ENCODE measurements around the gene COL4A2. TPM values are rescaled to one million over a fixed set of nuclear protein-coding genes. Genes with fewer than 3 reads are reported as not detected.

COL4A2 gene
- polyA plus RNA-seq, 1 experiment: 886 TPM

DNA sequence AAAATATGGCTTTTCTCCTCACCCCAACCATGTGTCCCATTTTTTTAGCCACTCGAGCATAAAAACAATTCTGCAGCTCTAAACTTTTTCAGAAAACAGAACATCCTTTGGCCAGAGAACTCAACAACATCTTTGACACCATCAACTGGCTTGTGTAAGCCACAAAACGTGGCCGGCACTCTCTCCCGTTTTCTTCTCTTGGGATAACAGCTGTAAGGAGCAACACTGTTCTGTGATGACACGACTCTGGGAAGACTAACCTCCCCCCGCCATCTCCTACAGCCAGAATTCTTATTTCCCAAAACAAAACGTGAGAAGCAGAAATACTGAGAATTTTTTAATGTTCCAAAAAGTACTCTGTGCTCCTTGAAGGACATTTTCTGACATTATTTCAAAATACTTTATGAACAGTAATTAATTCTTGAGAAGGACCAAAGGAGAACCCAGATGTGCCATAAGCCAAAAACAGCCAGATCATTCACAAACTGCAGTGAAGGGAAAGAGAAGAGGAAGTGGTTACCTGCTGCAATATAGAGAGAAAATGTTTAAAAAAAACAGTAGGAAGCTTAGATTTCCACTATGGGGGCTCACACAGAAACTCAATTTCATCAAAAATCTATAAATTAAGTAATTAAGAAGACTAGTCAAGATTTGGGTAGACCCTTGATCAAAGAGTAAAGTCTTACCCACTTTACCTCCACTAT, 25.9 kb upstream of the COL4A2 start:
- POLR2A ChIA-PET: no interaction called here

DNA sequence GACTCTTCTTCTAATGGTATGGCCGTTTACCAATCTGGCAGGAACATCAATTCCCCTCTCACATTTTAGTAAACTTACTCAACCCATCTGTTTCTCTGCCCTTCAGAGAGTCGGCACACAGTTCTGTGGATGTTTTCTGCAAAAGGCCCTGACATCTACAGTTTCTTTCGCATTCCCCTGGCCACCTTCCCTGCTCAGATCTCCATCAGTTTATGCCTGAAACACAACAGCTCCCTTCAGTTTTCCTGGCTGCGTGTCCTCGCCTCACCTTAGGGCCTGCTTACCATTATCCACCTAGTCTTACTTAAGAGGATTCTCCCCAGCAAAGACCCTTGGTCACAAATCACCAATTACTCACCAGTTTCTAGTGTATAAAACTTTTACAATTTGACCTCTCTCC, 25.3 kb upstream of the COL4A2 start:
- peaks cover 1% of the 10 kb centered on the region; the same call in 1 of the 2 replicates for H3K36me3 ChIP-seq (ENCODE audit: control insufficient read depth, insufficient read depth, low read length)
- TF ChIP-seq, protein P1, sequence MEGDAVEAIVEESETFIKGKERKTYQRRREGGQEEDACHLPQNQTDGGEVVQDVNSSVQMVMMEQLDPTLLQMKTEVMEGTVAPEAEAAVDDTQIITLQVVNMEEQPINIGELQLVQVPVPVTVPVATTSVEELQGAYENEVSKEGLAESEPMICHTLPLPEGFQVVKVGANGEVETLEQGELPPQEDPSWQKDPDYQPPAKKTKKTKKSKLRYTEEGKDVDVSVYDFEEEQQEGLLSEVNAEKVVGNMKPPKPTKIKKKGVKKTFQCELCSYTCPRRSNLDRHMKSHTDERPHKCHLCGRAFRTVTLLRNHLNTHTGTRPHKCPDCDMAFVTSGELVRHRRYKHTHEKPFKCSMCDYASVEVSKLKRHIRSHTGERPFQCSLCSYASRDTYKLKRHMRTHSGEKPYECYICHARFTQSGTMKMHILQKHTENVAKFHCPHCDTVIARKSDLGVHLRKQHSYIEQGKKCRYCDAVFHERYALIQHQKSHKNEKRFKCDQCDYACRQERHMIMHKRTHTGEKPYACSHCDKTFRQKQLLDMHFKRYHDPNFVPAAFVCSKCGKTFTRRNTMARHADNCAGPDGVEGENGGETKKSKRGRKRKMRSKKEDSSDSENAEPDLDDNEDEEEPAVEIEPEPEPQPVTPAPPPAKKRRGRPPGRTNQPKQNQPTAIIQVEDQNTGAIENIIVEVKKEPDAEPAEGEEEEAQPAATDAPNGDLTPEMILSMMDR (IDR thresholded peaks at IDR 0.05; ENCODE audit: insufficient read depth, low read depth, low read length): no peak
- POLR2A ChIA-PET: no interaction called here
- no peaks in the 10 kb centered on the region for H3K27me3 ChIP-seq (ENCODE audit: control insufficient read depth, insufficient read depth, low read length)
- CTCF ChIA-PET: interaction anchor here (1.5 kb wide), 1 partner anchor 21 kb away, joined by 5 read pairs; no protein-coding TSS in a partner anchor
- DNase-seq (ENCODE audit: low read depth): no peak
- H3K4me3 ChIP-seq (ENCODE audit: low read depth, low read length): no peak overlapping the region

More for the DNA sequence above, 25.9 kb upstream of the COL4A2 start:
- no peak overlapping the region for H3K4me3 ChIP-seq (ENCODE audit: low read depth, low read length)
- CTCF ChIA-PET: no interaction called here
- H3K27me3 ChIP-seq (ENCODE audit: control insufficient read depth, insufficient read depth, low read length): no peaks in the 10 kb centered on the region
- peaks cover under 1% of the 10 kb centered on the region; the same call in 1 of the 2 replicates for H3K36me3 ChIP-seq (ENCODE audit: control insufficient read depth, insufficient read depth, low read length)
- no peak for DNase-seq (ENCODE audit: low read depth)
- TF ChIP-seq, protein P1 (IDR thresholded peaks at IDR 0.05; ENCODE audit: insufficient read depth, low read depth, low read length): no peak

- Histone ChIP-seq H3K27me3 (ENCODE audit: control insufficient read depth, insufficient read depth, low read length) (no peaks in the 10 kb centered on the region), H3K4me3 (ENCODE audit: low read depth, low read length) (no peak overlapping the region), H3K36me3 (ENCODE audit: control insufficient read depth, insufficient read depth, low read length) (peaks cover 1% of the 10 kb centered on the region; the same call in 1 of the 2 replicates)
- CTCF ChIA-PET: interaction anchor here (1.5 kb wide), 1 partner anchor 22 kb away, joined by 5 read pairs; no protein-coding TSS in a partner anchor
- POLR2A ChIA-PET: no interaction called here
- no peak for DNase-seq (ENCODE audit: low read depth)
- TF ChIP-seq, protein P1 (IDR thresholded peaks at IDR 0.05; ENCODE audit: insufficient read depth, low read depth, low read length): no peak
Measured at GRCh38 chr13:110282316-110282841, 24.7 kb upstream of the COL4A2 start.

DNA sequence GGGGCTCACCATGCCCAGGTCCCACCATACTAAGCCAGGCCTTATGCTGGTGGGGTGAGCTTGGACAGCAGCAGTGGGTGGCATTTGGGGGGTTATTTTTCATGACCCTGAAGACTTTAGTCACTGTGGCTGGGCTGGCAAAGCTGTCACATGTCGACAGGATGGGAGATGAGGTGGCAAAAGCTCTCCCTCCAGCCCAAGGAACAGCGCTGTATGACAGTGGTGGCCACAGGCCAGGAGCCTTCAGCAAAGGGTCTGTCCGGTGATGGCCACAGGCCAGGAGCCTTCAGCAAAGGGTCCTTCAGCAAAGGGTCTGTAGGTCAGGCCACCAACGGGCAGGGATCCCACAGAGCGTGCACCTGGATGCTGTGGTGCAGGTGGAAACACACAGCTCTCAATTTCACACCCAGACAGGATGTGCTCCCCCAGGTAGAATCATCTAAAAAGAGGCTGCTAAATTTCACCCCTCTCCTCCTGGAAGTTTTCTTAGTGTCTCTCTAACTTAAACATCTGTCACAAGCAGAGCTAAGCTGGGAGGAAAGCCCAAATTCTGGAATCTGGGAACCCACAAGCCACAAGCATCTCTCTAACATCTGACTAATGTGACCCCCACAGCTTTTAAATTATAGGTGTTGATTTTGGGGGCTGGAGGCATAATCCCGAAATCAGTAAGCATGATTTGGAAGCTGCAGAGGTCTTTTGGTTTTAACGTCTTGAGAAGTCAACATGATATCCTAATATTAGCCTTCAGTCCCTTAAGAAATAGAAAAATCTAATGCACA, 23.2 kb upstream of the COL4A2 start:
- peak; percentile 50 for DNase-seq (ENCODE audit: low read depth)
- TF ChIP-seq, protein P1 (IDR thresholded peaks at IDR 0.05; ENCODE audit: insufficient read depth, low read depth, low read length): no peak
- H3K36me3 ChIP-seq (ENCODE audit: control insufficient read depth, insufficient read depth, low read length): peaks cover 1% of the 10 kb centered on the region; the same call in 1 of the 2 replicates
- CTCF ChIA-PET: interaction anchor here (0.7 to 1.3 kb wide), 4 partner anchors 24 to 39 kb away, joined by 3 to 4 read pairs (median 3); no protein-coding TSS in a partner anchor
- H3K27me3 ChIP-seq (ENCODE audit: control insufficient read depth, insufficient read depth, low read length): no peaks in the 10 kb centered on the region
- H3K4me3 ChIP-seq (ENCODE audit: low read depth, low read length): no peak overlapping the region
- POLR2A ChIA-PET: no interaction called here
